IMR-90 (cell line): ENCODE measurements around the gene GPATCH8. TPM values are rescaled to one million over a fixed set of nuclear protein-coding genes. Genes with fewer than 3 reads are reported as not detected.
"Not testable (repeated sequence)": the region's sequence is repeated elsewhere in the genome, so short reads cannot be mapped to it uniquely, and the experiment has no call there.

Source experiments
- ATAC-seq: fragments of 200-7000 bp; cut with Tn5 transposase; 2 replicates; pipeline ENCODE4 v1.9.1; 2020; ENCODE audit warnings: low read depth, mild to moderate bottlenecking, moderate library complexity
- BruUV-seq: library from RNA; stranded (reverse); fragments of 400-500 nt; replicated peaks from 2 replicates; lab custom pipeline; 2021; lab: Mats Ljungman, UMichigan
- CTCF ChIA-PET: fragments of 300-600 bp; formaldehyde crosslinking; extraction: SDS; loops from one replicate; lab custom pipeline; 2021; ENCODE audit warnings: antibody characterized with exemption; lab: Yijun Ruan, JAX
- POLR2A ChIA-PET: fragments of 300-600 bp; sonication (Branson Sonifier 250); formaldehyde crosslinking; loops from one replicate; lab custom pipeline; 2022; ENCODE audit warnings: antibody characterized with exemption; ENCODE audit not compliant: unreplicated experiment; lab: Charles Lee
- DNase-seq: peaks from one replicate; pipeline ENCODE4 v3.0.0; 2013
- H2AFZ ChIP-seq: replicated peaks from 2 replicates; pipeline ENCODE3; 2013; ENCODE audit warnings: low read length, mild to moderate bottlenecking; ENCODE audit not compliant: poor library complexity
- H2AK5ac ChIP-seq: 2 replicates; pipeline ENCODE4 v1.6.1; 2013; ENCODE audit warnings: low read depth, low read length, inconsistent platforms
- H2AK9ac ChIP-seq: replicated peaks from 2 replicates; pipeline ENCODE3; 2013; ENCODE audit warnings: mild to moderate bottlenecking, low read depth, low read length, moderate library complexity; ENCODE audit not compliant: poor library complexity
- H2BK120ac ChIP-seq: 2 replicates; pipeline ENCODE4 v1.6.1; 2013; ENCODE audit warnings: low read depth, low read length, inconsistent platforms
- H2BK15ac ChIP-seq: 3 replicates; pipeline ENCODE4 v1.6.1; 2013; ENCODE audit warnings: low read depth, low read length, inconsistent platforms
- H2BK20ac ChIP-seq: 2 replicates; pipeline ENCODE4 v1.6.1; 2013; ENCODE audit warnings: low read depth, mild to moderate bottlenecking, inconsistent platforms, low read length, moderate library complexity
- H2BK5ac ChIP-seq: 2 replicates; pipeline ENCODE4 v1.6.1; 2013; ENCODE audit warnings: mild to moderate bottlenecking, low read depth, low read length, inconsistent platforms; ENCODE audit not compliant: poor library complexity, severe bottlenecking
- H3K14ac ChIP-seq: replicated peaks from 2 replicates; pipeline ENCODE4 v1.6.1; 2013; ENCODE audit warnings: low read depth, low read length, inconsistent platforms
- H3K18ac ChIP-seq: 2 replicates; pipeline ENCODE4 v1.6.1; 2013; ENCODE audit warnings: low read depth, low read length, control low read depth
- H3K23ac ChIP-seq: 2 replicates; pipeline ENCODE4 v1.6.1; 2013; ENCODE audit warnings: low read depth, low read length, inconsistent platforms
- H3K27ac ChIP-seq: 2 replicates; pipeline ENCODE4 v1.5.1; 2013; ENCODE audit warnings: mild to moderate bottlenecking, control low read depth, low read length; ENCODE audit not compliant: insufficient read depth
- H3K27me3 ChIP-seq: 2 replicates; pipeline ENCODE4 v1.6.1; 2013; ENCODE audit warnings: low read length; ENCODE audit not compliant: control insufficient read depth, insufficient read depth
- H3K36me3 ChIP-seq: 2 replicates; pipeline ENCODE4 v1.6.1; 2013; ENCODE audit warnings: low read length, mixed read lengths; ENCODE audit not compliant: control insufficient read depth, insufficient read depth
- H3K4ac ChIP-seq: 2 replicates; pipeline ENCODE4 v1.6.1; 2013; ENCODE audit warnings: low read depth, low read length, inconsistent platforms
- H3K4me1 ChIP-seq: 2 replicates; pipeline ENCODE4 v1.6.1; 2013; ENCODE audit warnings: low read length, mixed read lengths; ENCODE audit not compliant: control insufficient read depth, insufficient read depth
- H3K4me2 ChIP-seq: 2 replicates; pipeline ENCODE4 v1.6.1; 2013; ENCODE audit warnings: low read depth, mild to moderate bottlenecking, control low read depth, low read length, moderate library complexity
- H3K4me3 ChIP-seq: 2 replicates; pipeline ENCODE4 v1.5.1; 2013; ENCODE audit warnings: low read depth, mild to moderate bottlenecking, control low read depth, low read length, moderate library complexity; ENCODE audit not compliant: insufficient read depth
- H3K56ac ChIP-seq: 2 replicates; pipeline ENCODE4 v1.6.1; 2013; ENCODE audit warnings: low read length, inconsistent platforms; ENCODE audit not compliant: insufficient read depth; ENCODE audit errors: extremely low read depth
- H3K79me1 ChIP-seq, 2 experiments: 2 replicates each; pipeline ENCODE4 v1.6.1; 2013; ENCODE audit warnings: low read length in 2 of 2, inconsistent platforms in 1 of 2, low read depth in 1 of 2
- H3K9ac ChIP-seq: 2 replicates; pipeline ENCODE4 v1.6.1; 2013; ENCODE audit warnings: low read depth, low read length, control low read depth
- H3K9me1 ChIP-seq: 2 replicates; pipeline ENCODE4 v1.6.1; 2013; ENCODE audit warnings: low read length, inconsistent platforms; ENCODE audit not compliant: insufficient read depth
- H3K9me3 ChIP-seq: 2 replicates; pipeline ENCODE4 v1.6.1; 2013; ENCODE audit warnings: low read length; ENCODE audit not compliant: control insufficient read depth, insufficient read depth
- H4K20me1 ChIP-seq: 2 replicates; pipeline ENCODE4 v1.6.1; 2013; ENCODE audit warnings: low read length, inconsistent platforms; ENCODE audit not compliant: insufficient read depth
- H4K5ac ChIP-seq: 2 replicates; pipeline ENCODE4 v1.6.1; 2013; ENCODE audit warnings: mild to moderate bottlenecking, low read depth, low read length, control low read depth
- H4K8ac ChIP-seq, 2 experiments: 2 replicates each; pipeline ENCODE4 v1.6.1; 2013; ENCODE audit warnings: low read depth in 2 of 2, low read length in 2 of 2, control low read depth in 1 of 2, inconsistent platforms in 1 of 2
- H4K91ac ChIP-seq: 2 replicates; pipeline ENCODE4 v1.6.1; 2013; ENCODE audit warnings: low read depth, low read length, inconsistent platforms; ENCODE audit not compliant: insufficient read depth
- whole genome bisulfite sequencing, 2 experiments: methylation state at CpG; one replicate each; pipeline versions ENCODE4 v1.1.5 to v1.1.7; 2013; ENCODE audit warnings: missing lambda C conversion rate in 2 of 2; ENCODE audit not compliant: insufficient read length in 1 of 2; ENCODE audit errors: extremely low coverage in 2 of 2; 5-methylcytosine and 5-hydroxymethylcytosine counted together
- dilution Hi-C: fragments of 300-500 bp; cut with HindIII; formaldehyde crosslinking; loops from one replicate; pipeline ENCODE4 v1.14.3; 2018; ENCODE audit warnings: low sequenced_read_pairs; ENCODE audit not compliant: unreplicated experiment
- in situ Hi-C: fragments of 300-500 bp; cut with MboI; formaldehyde crosslinking; loops from 3 replicates; pipeline ENCODE4 v1.14.3; 2019; ENCODE audit warnings: low sequenced_read_pairs, inconsistent platforms, mixed read lengths
- intact Hi-C: fragments of 100-400 bp; cut with micrococcal nuclease; formaldehyde crosslinking; loops from 2 replicates; pipeline ENCODE4 v1.10.0; 2022
- polyA plus RNA-seq, 3 experiments: library from polyadenylated mRNA; depleted of rRNA; stranded (reverse); fragments of >200 nt; gene quantifications; 2 replicates each; pipeline ENCODE4 v1.2.3, GENCODE V29; 2012; ENCODE audit warnings: low replicate concordance in 1 of 3
- total RNA-seq: library from RNA; depleted of rRNA; stranded (reverse); fragments of >200 nt; gene quantifications from 2 replicates; pipeline ENCODE4 v1.2.3, GENCODE V29; 2012

GPATCH8 gene
- total and polyA plus RNA-seq, 2 of the 4 experiments (the other 2 are of a cell fraction) = 8.8 to 13.2 TPM

GRCh38 chr17:44369414-44370023 is 133.7 kb downstream of the GPATCH8 start:
- H2BK120ac ChIP-seq, H2AK5ac ChIP-seq, H3K4ac ChIP-seq, H3K79me1 ChIP-seq, H3K9me1 ChIP-seq, H3K14ac ChIP-seq, H3K4me1 ChIP-seq, CTCF ChIA-PET, DNase-seq, H4K20me1 ChIP-seq, H3K18ac ChIP-seq, H3K36me3 ChIP-seq, H3K56ac ChIP-seq, in situ Hi-C loops, H3K9me3 ChIP-seq, H4K8ac ChIP-seq, dilution Hi-C loops, H3K4me3 ChIP-seq, POLR2A ChIA-PET, H2AFZ ChIP-seq, H2BK5ac ChIP-seq, BruUV-seq, H4K91ac ChIP-seq, intact Hi-C loops, ATAC-seq, H2AK9ac ChIP-seq, H3K4me2 ChIP-seq, H2BK15ac ChIP-seq, H3K27ac ChIP-seq, H2BK20ac ChIP-seq, H3K23ac ChIP-seq, H3K9ac ChIP-seq, H4K5ac ChIP-seq: not testable (repeated sequence)
- WGBS, 2 experiments = 83% methylated on average over 1 of the region's 17 CpGs; no CpG with 5 or more reads in 1 of the 2 experiments
- peaks cover 31% of the 10 kb centered on the region for H3K27me3 ChIP-seq

- H3K23ac ChIP-seq, in situ Hi-C loops, H3K36me3 ChIP-seq, H2BK120ac ChIP-seq, H3K4me3 ChIP-seq, BruUV-seq, H2BK5ac ChIP-seq, H3K79me1 ChIP-seq, H3K14ac ChIP-seq, intact Hi-C loops, H3K56ac ChIP-seq, H3K4me2 ChIP-seq, H4K20me1 ChIP-seq, H3K9ac ChIP-seq, ATAC-seq, H2BK20ac ChIP-seq, H3K4ac ChIP-seq, H3K4me1 ChIP-seq, dilution Hi-C loops, H3K18ac ChIP-seq, H2AK9ac ChIP-seq, H2BK15ac ChIP-seq, H4K5ac ChIP-seq, H2AK5ac ChIP-seq, H2AFZ ChIP-seq, H3K9me3 ChIP-seq, H4K8ac ChIP-seq, POLR2A ChIA-PET, H3K27ac ChIP-seq, CTCF ChIA-PET, H3K9me1 ChIP-seq, DNase-seq, H4K91ac ChIP-seq: not testable (repeated sequence)
- 93 to 100% methylated on average over 2 to 13 of the region's 42 CpGs for WGBS, 2 experiments
- peaks cover 31% of the 10 kb centered on the region for H3K27me3 ChIP-seq
These were observed 134.6 kb downstream of the GPATCH8 start for GRCh38 chr17:44368391-44369243.
